CMK (cell line): ENCODE measurements around the gene KRTAP4-1.
"Not testable (repeated sequence)": the region's sequence is repeated elsewhere in the genome, so short reads cannot be mapped to it uniquely, and the experiment has no call there.

ENCODE experiments used
- DNase-seq: peaks from one replicate; pipeline ENCODE4 v3.0.0-alpha.2; 2010; ENCODE audit warnings: low read depth

KRTAP4-1 gene

DNA sequence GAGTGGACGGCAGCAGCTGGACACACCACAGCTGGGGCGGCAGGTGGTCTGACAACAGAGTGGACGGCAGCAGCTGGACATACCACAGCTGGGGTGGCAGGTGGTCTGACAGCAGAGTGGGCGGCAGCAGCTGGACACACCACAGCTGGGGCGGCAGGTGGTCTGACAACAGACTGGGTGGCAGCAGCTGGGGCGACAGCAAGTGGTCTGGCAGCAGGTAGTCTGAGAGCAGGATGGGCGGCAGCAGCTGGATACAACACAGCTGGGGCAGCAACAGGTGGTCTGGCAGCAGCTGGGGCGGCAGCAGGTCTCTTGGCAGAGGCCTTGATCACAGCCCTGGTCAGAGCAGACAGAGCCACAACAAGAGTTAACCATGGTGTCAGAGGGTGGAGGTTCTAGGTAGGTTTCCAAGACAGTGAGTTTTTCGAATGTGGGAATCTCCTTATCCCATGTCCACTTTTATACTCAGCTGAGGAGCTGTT, at the start of gene KRTAP4-1:
Gene KRTAP4-1 (minus strand): TSS at position 432 of the 482 bp plus-strand sequence. CDS start 57 bp downstream, at position 375.
- DNase-seq: no peak

DNA sequence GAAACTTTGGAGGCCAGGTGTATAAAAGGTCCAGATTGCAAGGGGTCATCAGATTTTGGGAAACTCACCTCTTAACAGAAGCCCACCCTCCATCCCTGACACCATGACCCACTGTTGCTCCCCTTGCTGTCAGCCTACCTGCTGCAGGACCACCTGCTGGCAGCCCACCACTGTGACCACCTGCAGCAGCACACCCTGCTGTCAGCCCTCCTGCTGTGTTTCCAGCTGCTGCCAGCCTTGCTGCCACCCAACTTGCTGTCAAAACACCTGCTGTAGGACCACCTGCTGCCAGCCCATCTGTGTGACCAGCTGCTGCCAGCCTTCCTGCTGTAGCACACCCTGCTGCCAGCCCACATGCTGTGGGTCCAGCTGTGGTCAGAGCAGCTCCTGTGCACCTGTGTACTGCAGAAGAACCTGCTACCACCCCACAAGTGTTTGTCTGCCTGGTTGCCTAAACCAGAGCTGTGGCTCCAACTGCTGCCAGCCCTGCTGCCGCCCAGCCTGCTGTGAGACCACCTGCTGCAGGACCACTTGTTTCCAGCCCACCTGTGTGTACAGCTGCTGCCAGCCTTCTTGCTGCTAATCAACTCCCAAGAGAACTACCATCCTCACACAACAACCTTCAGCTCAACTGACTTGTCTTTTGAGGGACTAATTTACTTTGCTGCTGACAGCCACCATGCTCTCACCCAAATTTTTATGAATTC, 47.8 kb upstream of the KRTAP4-1 start, which contains the start of gene KRTAP9-3:
Gene KRTAP9-3 (plus strand): TSS at position 51 of the 707 bp plus-strand sequence. CDS start 53 bp downstream, at position 104.
- DNase-seq: not testable (repeated sequence)

- no peak for DNase-seq
Measured at GRCh38 chr17:41231731-41232130, 47.0 kb upstream of the KRTAP4-1 start.

GRCh38 chr17:41230094-41230493, 45.4 kb upstream of the KRTAP4-1 start:
- no peak for DNase-seq

DNA sequence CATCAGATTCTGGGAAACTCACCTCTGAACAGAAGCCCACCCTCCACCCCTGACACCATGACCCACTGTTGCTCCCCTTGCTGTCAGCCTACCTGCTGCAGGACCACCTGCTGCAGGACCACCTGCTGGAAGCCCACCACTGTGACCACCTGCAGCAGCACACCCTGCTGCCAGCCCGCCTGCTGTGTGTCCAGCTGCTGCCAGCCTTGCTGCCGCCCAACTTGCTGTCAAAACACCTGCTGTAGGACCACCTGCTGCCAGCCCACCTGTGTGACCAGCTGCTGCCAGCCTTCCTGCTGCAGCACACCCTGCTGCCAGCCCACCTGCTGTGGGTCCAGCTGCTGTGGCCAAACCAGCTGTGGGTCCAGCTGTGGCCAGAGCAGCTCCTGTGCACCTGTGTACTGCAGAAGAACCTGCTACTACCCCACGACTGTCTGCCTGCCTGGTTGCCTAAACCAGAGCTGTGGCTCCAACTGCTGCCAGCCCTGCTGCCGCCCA, 41.9 kb upstream of the KRTAP4-1 start, which contains the start of gene KRTAP9-2:
Gene KRTAP9-2 (plus strand): TSS at position 51 of the 498 bp plus-strand sequence. CDS start 7 bp downstream, at position 58.
- DNase-seq: not testable (repeated sequence)

GRCh38 chr17:41226051-41226450, 41.3 kb upstream of the KRTAP4-1 start:
- DNase-seq: no peak

GRCh38 chr17:41223821-41224220, 39.1 kb upstream of the KRTAP4-1 start:
- DNase-seq: no peak

- no peak for DNase-seq
Measured at GRCh38 chr17:41215681-41216080, 31.0 kb upstream of the KRTAP4-1 start.

GRCh38 chr17:41212524-41213169, 27.9 kb upstream of the KRTAP4-1 start:
- DNase-seq: no peak

DNA sequence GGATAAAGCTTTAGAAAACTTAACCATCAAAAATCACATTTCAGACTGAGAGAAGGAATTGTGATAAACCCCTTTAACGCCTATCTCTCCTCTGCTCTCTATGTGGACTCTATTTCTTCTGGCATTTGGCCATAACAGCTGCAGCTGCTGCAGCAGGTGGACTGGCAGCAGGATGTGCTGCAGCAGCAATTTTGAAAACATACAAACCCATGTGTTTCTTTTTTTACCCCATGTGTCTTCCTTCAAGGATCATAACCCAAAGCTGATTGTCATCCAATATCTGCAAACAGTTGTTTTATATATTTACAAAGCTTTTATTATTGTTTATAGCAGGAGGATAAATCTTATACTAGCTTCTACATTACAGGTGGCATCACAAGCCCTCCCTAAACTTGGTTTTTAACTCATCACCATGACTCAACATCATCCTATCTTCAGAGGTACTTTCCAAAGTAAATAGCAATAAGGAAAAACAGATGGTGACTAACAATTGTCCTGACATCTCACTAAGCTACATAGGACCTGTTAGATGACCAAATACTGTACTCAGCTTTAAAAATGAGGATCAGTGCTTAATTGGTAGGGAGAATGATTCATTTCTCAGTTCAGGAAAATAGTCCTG, 27.2 kb upstream of the KRTAP4-1 start:
- no peak for DNase-seq

- DNase-seq: no peak
Measured at GRCh38 chr17:41199421-41200078, 14.8 kb upstream of the KRTAP4-1 start.

DNA sequence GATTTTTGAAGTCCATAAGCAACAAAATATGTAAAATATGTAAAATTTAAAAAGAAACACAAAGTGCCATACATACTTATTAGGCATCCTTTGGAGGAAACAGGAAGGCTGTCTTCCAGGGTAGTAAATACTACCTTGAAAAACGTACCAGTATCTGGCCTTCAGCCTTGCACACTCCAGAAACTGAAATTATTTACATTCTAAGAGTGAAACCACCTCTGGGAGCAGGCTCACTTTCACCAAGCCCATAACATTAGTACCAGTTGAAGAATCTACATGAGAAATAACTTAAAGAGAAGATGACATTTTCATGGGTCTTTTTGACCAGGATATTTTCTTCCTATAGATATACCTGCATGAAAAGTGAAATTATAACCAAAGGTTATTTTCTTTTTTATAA, 11.4 kb upstream of the KRTAP4-1 start:
- DNase-seq: no peak

GRCh38 chr17:41190328-41190727, 5.6 kb upstream of the KRTAP4-1 start:
- no peak for DNase-seq

DNA sequence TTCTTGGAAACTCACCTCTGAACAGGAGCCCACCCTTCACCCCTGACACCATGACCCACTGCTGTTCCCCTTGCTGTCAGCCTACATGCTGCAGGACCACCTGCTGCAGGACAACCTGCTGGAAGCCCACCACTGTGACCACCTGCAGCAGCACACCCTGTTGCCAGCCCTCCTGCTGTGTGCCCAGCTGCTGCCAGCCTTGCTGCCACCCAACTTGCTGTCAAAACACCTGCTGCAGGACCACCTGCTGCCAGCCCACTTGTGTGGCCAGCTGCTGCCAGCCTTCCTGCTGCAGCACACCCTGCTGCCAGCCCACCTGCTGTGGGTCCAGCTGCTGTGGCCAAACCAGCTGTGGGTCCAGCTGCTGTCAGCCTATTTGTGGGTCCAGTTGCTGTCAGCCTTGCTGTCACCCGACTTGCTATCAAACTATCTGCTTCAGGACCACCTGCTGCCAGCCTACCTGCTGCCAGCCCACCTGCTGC, 5.2 kb upstream of the KRTAP4-1 start, which contains the start of gene KRTAP9-1:
Gene KRTAP9-1 (plus strand): TSS at position 51 of the 482 bp plus-strand sequence. CDS start 0 bp downstream, at position 51.
- DNase-seq: not testable (repeated sequence)

GRCh38 chr17:41186872-41187271, 2.2 kb upstream of the KRTAP4-1 start:
- DNase-seq: no peak

DNA sequence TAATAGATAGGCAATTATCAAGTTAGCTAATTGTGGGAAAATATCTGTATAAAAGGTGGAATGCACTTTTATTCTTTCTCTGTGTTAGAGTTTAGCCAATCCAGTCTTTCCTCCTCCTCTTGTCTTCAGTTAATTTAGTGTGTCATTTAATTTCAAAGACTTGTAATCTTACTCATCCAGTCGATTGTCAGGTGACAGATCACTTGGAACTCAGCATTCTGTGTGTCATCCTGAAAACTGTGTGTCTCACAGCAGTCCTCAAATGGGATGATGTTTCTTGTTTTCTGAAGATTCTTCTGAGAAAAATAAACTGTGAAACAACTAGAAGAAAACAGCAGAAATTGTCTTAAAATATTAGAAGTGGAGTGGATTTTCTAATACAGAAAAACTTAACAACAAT, 290 bp upstream of the KRTAP4-1 start:
- DNase-seq: no peak

DNA sequence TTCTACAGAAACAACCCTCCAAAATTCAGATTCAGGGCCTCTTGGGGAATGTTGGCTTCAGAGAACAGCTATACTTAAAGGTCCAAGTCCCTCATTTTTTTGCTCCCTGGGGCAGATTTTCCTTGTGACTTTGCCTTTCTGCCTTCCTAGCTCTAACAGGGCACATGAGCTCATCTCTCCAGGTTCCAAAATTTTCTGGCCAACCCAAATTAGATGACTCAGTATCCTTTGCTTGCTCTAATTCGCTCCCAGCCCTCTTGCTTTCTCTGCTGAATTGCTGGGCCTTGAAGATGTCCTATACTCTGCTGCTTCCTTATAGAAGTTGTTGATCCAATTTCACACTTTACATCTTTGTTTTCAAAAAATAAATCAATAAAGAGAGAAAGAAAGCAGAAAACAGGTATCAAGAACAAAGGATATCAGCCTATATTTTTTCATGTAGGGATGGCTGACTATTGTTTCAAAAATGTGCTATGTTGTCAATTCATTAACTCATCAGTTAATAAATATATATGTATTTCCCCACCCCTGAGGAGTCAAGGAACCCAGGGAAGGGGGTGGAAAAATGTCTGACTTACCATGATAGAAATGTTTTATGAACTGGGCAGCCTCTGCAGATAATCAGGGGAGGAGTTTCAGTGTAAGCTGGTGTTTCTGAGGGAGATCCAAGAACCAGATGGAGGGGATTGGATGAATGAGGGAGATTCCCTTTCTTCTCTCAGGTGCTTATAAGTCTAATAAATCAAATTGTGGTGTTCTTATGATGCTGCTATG, 5.7 kb downstream of the KRTAP4-1 start:
- no peak for DNase-seq

DNA sequence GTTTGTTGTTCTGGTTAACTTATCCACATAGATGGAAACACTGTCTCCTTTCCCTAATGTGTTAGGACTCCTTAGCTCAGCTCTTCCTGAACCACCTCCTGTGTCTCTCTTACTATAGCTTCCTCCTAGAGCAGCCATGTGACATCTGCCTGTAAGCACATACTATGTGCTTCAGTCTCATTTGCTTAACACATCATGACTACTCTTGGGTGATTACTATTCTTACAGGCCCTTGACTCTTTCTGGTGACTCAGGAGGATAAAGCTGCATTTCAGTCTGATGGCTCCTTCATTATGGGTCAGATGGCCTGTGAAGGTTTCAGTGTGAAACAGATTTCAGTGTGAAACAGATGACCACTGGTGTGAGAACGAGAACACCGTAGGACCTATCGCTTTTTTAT, 6.4 kb downstream of the KRTAP4-1 start:
- no peak for DNase-seq

DNA sequence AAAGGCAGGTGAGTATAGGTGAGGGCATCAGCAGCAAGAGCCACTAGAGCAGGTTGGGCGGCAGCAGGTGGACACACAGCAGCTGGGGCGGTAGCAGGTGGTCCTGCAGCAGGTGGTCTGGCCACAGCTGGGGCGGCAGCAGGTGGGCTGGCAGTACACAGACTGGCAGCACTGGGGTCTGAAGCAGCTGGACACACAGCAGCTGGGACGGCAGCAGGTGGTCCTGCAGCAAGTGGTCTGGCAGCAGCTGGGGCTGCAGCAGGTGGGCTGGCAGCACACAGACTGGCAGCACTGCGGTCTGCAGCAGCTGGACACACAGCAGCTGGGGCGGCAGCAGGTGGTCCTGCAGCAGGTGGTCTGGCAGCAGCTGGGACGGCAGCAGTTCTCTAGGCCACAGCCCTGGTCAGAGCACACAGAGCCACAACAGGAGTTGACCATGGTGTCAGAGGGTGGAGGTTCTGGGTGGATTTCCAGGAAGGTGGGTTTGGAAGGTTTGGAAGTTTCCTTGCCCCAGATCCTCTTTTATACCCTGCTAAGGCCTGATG, 6.9 kb downstream of the KRTAP4-1 start, which contains the start of gene KRTAP4-2:
Gene KRTAP4-2 (minus strand): TSS at position 495 of the 545 bp plus-strand sequence. CDS start 57 bp downstream, at position 438.
- no peak for DNase-seq

DNA sequence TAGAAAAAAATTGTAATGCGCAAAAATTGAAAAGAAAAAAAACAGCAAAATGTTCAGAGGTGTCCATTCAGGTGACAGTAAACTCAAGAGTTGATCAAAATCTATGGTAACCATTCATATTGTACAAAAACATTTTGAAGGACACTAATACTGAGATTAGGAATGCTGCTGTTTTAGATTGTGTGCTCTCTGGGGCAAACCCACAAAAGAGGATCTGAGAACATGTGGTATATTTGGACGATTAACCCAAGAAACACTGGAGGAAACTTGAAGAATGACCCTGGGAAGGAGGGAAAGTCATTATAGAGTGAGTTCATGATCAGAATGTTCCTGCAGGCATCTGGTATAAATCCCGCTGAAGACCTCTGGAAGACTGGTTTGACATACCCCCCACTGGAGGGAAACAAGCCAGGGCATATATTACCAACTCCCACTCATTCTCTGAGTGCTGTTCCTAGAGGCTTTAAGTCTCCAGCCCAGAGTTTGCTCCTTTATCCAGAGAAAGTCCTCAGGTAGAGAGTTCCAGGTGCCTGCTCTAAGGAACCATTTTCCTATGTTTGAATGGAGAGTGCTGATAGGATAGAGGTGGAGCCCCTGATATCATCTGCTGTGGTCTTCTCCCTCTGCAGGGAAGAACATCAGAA, 7.8 kb downstream of the KRTAP4-1 start:
- no peak for DNase-seq
